Activated T-helper 2 cell treated with anti-CD3 and anti-CD28 coated beads, Interferon-gamma antibody, Interleukin-2, Interleukin-4, amounts not matched to agents 10 μg/mL and 5 μg/mL and 100 μg/mL, durations not matched to agents 14 hours and 24 hours and 36 hours (primary cell): ENCODE measurements around the gene PC. TPM values are rescaled to one million over a fixed set of nuclear protein-coding genes. Genes with fewer than 3 reads are reported as not detected.
"Not testable (repeated sequence)": the region's sequence is repeated elsewhere in the genome, so short reads cannot be mapped to it uniquely, and the experiment has no call there.

Experiments used
- DNase-seq: peaks from one replicate; pipeline ENCODE4 v3.0.0; 2021; ENCODE audit warnings: low spot score
- H3K27ac Mint-ChIP-seq: one replicate; pipeline ENCODE4 v1.8.0; 2021; ENCODE audit warnings: mixed read lengths
- H3K27me3 Mint-ChIP-seq: one replicate; pipeline ENCODE4 v1.8.0; 2021; ENCODE audit warnings: low read depth, mixed read lengths
- H3K36me3 Mint-ChIP-seq: one replicate; pipeline ENCODE4 v1.8.0; 2021; ENCODE audit warnings: low read depth, mixed read lengths
- H3K4me1 Mint-ChIP-seq: one replicate; pipeline ENCODE4 v1.8.0; 2021; ENCODE audit warnings: low read depth, mixed read lengths
- H3K4me3 Mint-ChIP-seq: one replicate; pipeline ENCODE4 v1.8.0; 2021; ENCODE audit warnings: low read depth, mild to moderate bottlenecking, moderate library complexity, mixed read lengths
- H3K9me3 Mint-ChIP-seq: one replicate; pipeline ENCODE4 v1.8.0; 2021; ENCODE audit warnings: mixed read lengths
- intact Hi-C: fragments of 100-400 bp; cut with micrococcal nuclease; formaldehyde crosslinking; loops from one replicate; pipeline ENCODE4 v1.15.1; 2023
- total RNA-seq: library from RNA; stranded (reverse); gene quantifications from 2 replicates; pipeline ENCODE4 v1.2.3, GENCODE V29; 2022

The PC gene, protein sequence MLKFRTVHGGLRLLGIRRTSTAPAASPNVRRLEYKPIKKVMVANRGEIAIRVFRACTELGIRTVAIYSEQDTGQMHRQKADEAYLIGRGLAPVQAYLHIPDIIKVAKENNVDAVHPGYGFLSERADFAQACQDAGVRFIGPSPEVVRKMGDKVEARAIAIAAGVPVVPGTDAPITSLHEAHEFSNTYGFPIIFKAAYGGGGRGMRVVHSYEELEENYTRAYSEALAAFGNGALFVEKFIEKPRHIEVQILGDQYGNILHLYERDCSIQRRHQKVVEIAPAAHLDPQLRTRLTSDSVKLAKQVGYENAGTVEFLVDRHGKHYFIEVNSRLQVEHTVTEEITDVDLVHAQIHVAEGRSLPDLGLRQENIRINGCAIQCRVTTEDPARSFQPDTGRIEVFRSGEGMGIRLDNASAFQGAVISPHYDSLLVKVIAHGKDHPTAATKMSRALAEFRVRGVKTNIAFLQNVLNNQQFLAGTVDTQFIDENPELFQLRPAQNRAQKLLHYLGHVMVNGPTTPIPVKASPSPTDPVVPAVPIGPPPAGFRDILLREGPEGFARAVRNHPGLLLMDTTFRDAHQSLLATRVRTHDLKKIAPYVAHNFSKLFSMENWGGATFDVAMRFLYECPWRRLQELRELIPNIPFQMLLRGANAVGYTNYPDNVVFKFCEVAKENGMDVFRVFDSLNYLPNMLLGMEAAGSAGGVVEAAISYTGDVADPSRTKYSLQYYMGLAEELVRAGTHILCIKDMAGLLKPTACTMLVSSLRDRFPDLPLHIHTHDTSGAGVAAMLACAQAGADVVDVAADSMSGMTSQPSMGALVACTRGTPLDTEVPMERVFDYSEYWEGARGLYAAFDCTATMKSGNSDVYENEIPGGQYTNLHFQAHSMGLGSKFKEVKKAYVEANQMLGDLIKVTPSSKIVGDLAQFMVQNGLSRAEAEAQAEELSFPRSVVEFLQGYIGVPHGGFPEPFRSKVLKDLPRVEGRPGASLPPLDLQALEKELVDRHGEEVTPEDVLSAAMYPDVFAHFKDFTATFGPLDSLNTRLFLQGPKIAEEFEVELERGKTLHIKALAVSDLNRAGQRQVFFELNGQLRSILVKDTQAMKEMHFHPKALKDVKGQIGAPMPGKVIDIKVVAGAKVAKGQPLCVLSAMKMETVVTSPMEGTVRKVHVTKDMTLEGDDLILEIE
- 15.4 and 18.0 TPM in 2 replicates for total RNA-seq

GRCh38 chr11:66958232-66958955, at the start of gene PC:
Gene PC (minus strand): TSS chr11:66958383. CDS start chr11:66872159, 86,224 bp downstream.
- H3K36me3 Mint-ChIP-seq = no peaks in the 10 kb centered on the region
- peak within 1 kb of the TSS; percentile 93 for H3K27ac Mint-ChIP-seq

DNA sequence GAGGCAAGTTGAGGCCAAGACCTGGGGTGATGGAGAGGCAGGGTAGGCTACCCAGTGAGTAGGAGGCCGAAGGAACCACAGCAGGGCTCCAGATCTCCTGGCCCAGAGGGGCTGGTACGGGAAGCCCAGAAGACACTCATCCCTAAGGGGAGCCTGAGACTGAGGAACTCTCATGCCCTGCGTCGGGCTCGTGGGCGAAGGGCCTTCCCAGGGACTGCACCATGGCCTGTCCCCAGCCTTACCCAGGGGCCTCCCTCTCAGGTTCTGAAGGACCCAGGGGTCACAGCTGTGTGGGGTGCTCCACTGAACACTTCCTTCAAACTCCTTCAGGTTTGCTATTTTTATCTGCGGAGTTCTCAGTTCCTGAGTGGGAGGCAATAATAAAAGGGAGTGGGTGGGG, 48.9 kb upstream of the PC start:
- peaks cover 4% of the 10 kb centered on the region for H3K4me1 Mint-ChIP-seq
- H3K27ac Mint-ChIP-seq = no peak overlapping the region
- intact Hi-C loops = no loop called here

More at GRCh38 chr11:66958232-66958955, at the start of gene PC:
- H3K4me3 Mint-ChIP-seq = peak within 1 kb of the TSS; percentile 78
- peak; percentile 98 for DNase-seq
- intact Hi-C loops = loop anchor here (2.0 to 5.0 kb wide), 2 partner anchors 102 to 116 kb away; partner anchors contain the start of genes LRFN4 and RCE1
- H3K4me1 Mint-ChIP-seq = peaks cover 15% of the 10 kb centered on the region
- H3K9me3 Mint-ChIP-seq = peaks cover 3% of the 10 kb centered on the region
- H3K27me3 Mint-ChIP-seq = peaks cover 3% of the 10 kb centered on the region

DNA sequence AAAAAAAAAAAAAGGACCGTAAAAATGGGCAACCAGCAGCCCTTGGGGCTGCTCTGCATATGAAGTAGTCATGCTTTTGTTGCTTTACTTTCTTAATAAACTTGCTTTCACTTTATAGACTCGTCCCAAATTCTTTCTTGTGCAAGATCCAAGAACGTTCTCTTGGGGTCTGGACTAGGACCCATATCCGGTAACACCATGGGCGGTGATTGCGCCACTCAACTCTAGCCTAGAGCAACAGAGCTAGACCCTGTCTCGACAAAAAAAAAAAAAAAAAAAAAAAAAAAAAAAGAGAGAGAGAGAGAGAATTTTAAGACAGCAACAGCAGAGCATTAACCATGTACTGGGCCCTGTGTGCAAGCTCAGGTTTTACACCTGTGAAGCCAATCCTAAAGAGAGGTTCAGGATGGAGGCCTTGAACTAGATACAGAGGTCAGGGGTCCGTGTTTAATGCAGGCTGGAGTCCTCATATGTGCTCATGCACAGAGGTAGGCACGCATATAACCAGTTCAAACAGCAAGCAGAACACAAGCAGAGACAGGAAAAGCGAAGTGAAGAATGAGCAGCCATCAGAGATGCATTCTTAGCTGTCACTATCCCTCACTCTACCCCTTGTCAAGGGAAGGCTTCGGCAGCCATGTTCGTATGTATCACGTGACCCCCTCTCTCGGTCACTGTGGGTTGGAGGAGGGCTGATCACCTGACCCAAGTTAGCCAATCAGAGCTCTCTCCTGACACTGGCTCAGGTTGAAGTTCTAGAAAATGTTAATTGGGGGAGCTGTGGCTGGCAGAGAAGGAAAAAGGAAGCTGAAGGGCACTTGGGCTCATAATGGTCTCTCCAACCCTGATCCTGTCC, 48.1 kb upstream of the PC start:
- H3K4me3 Mint-ChIP-seq = no peak overlapping the region

More for the DNA sequence above, 48.9 kb upstream of the PC start:
- Mint-ChIP-seq H3K9me3 (no peaks in the 10 kb centered on the region), H3K36me3 (no peaks in the 10 kb centered on the region), H3K27me3 (no peaks in the 10 kb centered on the region), H3K4me3 (no peak overlapping the region)
- no peak for DNase-seq

GRCh38 chr11:67005200-67005599, 47.0 kb upstream of the PC start:
- H3K4me1 Mint-ChIP-seq, DNase-seq, H3K9me3 Mint-ChIP-seq, H3K27me3 Mint-ChIP-seq, intact Hi-C loops, H3K36me3 Mint-ChIP-seq, H3K27ac Mint-ChIP-seq, H3K4me3 Mint-ChIP-seq: not testable (repeated sequence)

More for the DNA sequence above, 48.1 kb upstream of the PC start:
- H3K27ac Mint-ChIP-seq = no peak overlapping the region
- no peaks in the 10 kb centered on the region for H3K9me3 Mint-ChIP-seq
- H3K36me3 Mint-ChIP-seq = no peaks in the 10 kb centered on the region
- no peak for DNase-seq
- H3K27me3 Mint-ChIP-seq = no peaks in the 10 kb centered on the region
- peaks cover 4% of the 10 kb centered on the region for H3K4me1 Mint-ChIP-seq
- intact Hi-C loops = no loop called here

DNA sequence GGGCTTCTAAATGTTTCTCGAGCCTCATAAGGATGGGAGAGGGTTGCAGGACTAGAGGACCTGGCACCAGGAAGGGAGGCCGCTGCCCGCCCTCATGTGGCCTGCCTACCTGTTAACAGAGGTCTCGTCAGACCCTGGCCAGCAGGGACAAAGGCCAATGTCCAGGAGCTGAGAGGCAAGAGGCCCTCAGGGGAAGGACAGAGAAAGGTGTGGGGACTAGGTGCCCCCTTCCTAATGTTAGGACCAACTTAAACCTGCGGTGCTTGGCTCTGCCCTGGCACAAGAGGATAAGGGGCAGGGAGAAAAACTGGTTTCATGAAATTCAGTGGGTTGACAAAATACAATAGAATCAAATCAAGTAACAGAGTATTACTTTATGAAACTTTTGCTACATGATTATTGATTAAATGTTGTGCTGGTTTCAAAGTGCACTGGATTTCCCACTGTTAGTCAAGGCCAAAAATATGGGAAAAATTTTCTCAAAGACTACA, 44.8 kb upstream of the PC start:
- H3K36me3 Mint-ChIP-seq = no peaks in the 10 kb centered on the region
- intact Hi-C loops = no loop called here
- H3K9me3 Mint-ChIP-seq = no peaks in the 10 kb centered on the region
- no peak overlapping the region for H3K4me3 Mint-ChIP-seq
- H3K27ac Mint-ChIP-seq = no peak overlapping the region
- H3K4me1 Mint-ChIP-seq = peaks cover 4% of the 10 kb centered on the region
- no peak for DNase-seq
- peaks cover 5% of the 10 kb centered on the region for H3K27me3 Mint-ChIP-seq

GRCh38 chr11:67002297-67002913, 44.2 kb upstream of the PC start:
- no peak overlapping the region for H3K27ac Mint-ChIP-seq
- no peaks in the 10 kb centered on the region for H3K9me3 Mint-ChIP-seq
- intact Hi-C loops = no loop called here
- H3K4me3 Mint-ChIP-seq = no peak overlapping the region
- H3K4me1 Mint-ChIP-seq = peaks cover 4% of the 10 kb centered on the region
- peaks cover 5% of the 10 kb centered on the region for H3K27me3 Mint-ChIP-seq
- no peak for DNase-seq
- no peaks in the 10 kb centered on the region for H3K36me3 Mint-ChIP-seq

DNA sequence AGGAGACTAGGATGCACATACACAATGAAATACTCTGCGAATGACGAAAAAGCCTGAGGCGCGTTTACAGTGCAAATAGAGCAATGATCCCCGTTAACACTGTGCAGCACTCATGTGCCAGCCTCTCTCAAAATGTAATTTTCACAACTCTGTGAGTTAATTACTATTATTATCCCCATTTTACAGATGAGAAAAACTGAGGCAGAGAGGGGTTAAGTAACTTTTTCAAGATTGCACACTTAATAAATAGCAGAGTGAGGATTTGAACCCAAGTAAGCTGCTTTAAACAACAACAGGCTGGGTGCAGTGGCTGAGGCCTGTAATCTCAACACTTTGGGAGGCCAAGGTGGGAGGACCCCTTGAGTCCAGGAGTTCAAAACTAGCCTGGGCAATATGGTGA, 43.1 kb upstream of the PC start:
- no peak for DNase-seq
- no peak overlapping the region for H3K27ac Mint-ChIP-seq
- no peak overlapping the region for H3K4me3 Mint-ChIP-seq
- no peaks in the 10 kb centered on the region for H3K9me3 Mint-ChIP-seq
- H3K36me3 Mint-ChIP-seq = no peaks in the 10 kb centered on the region
- H3K4me1 Mint-ChIP-seq = peaks cover 1% of the 10 kb centered on the region
- peaks cover 5% of the 10 kb centered on the region for H3K27me3 Mint-ChIP-seq
- intact Hi-C loops = no loop called here

DNA sequence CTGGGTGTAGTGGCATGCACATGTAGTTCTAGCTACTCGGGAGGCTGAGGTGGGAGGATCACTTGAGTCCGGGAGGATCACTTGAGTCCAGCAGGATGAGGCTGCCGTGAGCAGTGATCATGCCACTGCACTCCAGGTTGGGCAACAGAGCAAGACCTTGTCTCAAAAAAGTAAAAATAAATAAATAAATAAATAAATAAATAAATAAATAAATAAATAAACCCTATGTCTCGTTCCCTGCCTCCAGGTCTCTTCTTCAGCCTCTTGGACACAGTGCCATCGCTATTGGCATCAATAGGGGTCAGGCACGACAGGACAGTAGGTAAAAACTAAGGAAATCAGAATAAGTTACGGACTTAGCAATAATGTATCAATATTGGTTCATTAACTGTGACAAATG, 41.4 kb upstream of the PC start:
- Mint-ChIP-seq H3K4me3 (no peak overlapping the region), H3K36me3 (no peaks in the 10 kb centered on the region), H3K9me3 (no peaks in the 10 kb centered on the region), H3K4me1 (no peaks in the 10 kb centered on the region), H3K27ac (no peak overlapping the region), H3K27me3 (peaks cover 5% of the 10 kb centered on the region)
- intact Hi-C loops = no loop called here
- no peak for DNase-seq

DNA sequence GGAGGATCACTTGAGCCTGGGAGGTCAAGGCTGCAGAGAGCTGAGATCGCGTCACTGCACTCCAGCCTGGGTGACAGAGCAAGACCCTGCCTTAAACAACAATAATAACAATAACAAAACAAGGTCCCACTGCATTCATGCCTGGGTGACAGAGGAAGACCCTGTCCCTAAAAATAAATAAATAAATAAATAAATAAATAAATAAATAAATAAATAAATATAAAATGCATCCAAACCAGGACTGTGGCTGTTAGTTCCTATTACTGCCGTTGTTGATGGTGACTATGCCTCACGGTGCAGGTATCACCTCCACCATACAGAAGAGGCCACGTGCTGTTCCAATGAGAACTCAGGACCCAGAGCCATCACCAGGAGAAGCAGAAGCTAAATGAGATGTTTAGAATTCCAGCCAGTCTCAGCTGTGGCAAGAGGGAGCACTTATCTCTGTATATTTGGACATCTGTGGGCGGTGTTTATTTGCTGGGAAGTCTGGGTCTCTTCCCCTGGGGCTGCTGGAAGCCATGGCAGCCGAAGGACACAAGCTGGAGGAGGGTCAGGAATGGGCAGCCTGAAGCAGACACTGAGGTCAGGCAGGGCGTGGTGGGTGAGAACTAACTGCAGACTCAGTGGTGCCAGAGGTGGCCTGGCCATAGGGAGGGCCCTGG, 38.6 kb upstream of the PC start:
- H3K27me3 Mint-ChIP-seq = peaks cover 8% of the 10 kb centered on the region
- H3K4me1 Mint-ChIP-seq = no peaks in the 10 kb centered on the region
- H3K27ac Mint-ChIP-seq = no peak overlapping the region
- H3K36me3 Mint-ChIP-seq = no peaks in the 10 kb centered on the region
- DNase-seq = no peak
- no peaks in the 10 kb centered on the region for H3K9me3 Mint-ChIP-seq
- no peak overlapping the region for H3K4me3 Mint-ChIP-seq
- intact Hi-C loops = no loop called here

- no peaks in the 10 kb centered on the region for H3K9me3 Mint-ChIP-seq
- DNase-seq = no peak
- no peak overlapping the region for H3K4me3 Mint-ChIP-seq
- intact Hi-C loops = no loop called here
- no peaks in the 10 kb centered on the region for H3K4me1 Mint-ChIP-seq
- no peak overlapping the region for H3K27ac Mint-ChIP-seq
- peaks cover 4% of the 10 kb centered on the region for H3K27me3 Mint-ChIP-seq
- H3K36me3 Mint-ChIP-seq = no peaks in the 10 kb centered on the region
Observed at GRCh38 chr11:66992041-66992440, 33.9 kb upstream of the PC start.

DNA sequence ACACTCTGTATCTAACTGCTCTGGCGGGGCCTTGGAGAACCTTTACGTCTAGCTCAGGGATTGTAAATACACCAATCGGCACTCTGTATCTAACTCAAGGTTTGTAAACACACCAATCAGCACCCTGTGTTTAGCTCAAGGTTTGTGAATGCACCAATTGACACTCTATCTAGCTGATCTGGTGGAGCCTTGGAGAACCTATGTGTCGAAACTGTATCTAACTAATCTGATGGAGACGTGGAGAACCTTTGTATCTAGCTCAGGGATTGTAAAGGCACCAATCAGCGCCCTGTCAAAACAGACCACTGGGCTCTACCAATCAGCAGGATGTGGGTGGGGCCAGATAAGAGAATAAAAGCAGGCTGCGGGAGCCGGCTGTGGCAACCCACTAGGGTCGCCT, 31.2 kb upstream of the PC start:
- H3K27ac Mint-ChIP-seq, DNase-seq, H3K27me3 Mint-ChIP-seq, H3K4me1 Mint-ChIP-seq, H3K4me3 Mint-ChIP-seq, H3K9me3 Mint-ChIP-seq, intact Hi-C loops, H3K36me3 Mint-ChIP-seq: not testable (repeated sequence)
